ENCODE measurements around the gene SAMD4B. TPM values are rescaled to one million over a fixed set of nuclear protein-coding genes. Genes with fewer than 3 reads are reported as not detected.

Gene SAMD4B
- total and polyA plus RNA-seq, 9 of the 15 experiments (the other 6 are each of a cell fraction or from before 2014, with no cell fraction given) = 3.4 to 90.5 (median 38.0) TPM

- TF ChIP-seq CTCFL (IDR thresholded peaks at IDR 0.05; ENCODE audit: borderline replicate concordance, insufficient read depth, low read depth, low read length, poor library complexity, severe bottlenecking) (no peak), ZBTB9 (CRISPR knock-in tag; IDR thresholded peaks at IDR 0.05) (peak; percentile 53; the same call in 1 of the 2 replicates), ASH1L (IDR thresholded peaks at IDR 0.05; ENCODE audit: borderline replicate concordance, low read depth, partially characterized antibody) (peak; percentile 44), ELF1 (tag; IDR thresholded peaks at IDR 0.05) (peak; percentile 68), LEF1 (IDR thresholded peaks at IDR 0.05) (no peak), TAF9B (IDR thresholded peaks at IDR 0.05; ENCODE audit: partially characterized antibody) (no peak), NR2C2 (CRISPR knock-in tag; IDR thresholded peaks at IDR 0.05) (no peak), NR2C2 (tag; IDR thresholded peaks at IDR 0.05) (peak; percentile 71), HNRNPK (IDR thresholded peaks at IDR 0.05; ENCODE audit: low read depth, low read length, poor library complexity, severe bottlenecking) (peak; percentile 59), POLR2G (IDR thresholded peaks at IDR 0.05; ENCODE audit: low read depth, low read length) (peak; percentile 86), SMAD3 (CRISPR knock-in tag; conservative IDR thresholded peaks at IDR 0.05) (no peak), ZNF518B (CRISPR knock-in tag; IDR thresholded peaks at IDR 0.05) (no peak), TRIM28 (IDR thresholded peaks at IDR 0.05) (no peak), HNRNPLL (IDR thresholded peaks at IDR 0.05; ENCODE audit: low read depth, low read length, poor library complexity, severe bottlenecking) (no peak), HLTF (IDR thresholded peaks at IDR 0.05) (peak; percentile 97), RBM15 (IDR thresholded peaks at IDR 0.05; ENCODE audit: insufficient read depth, low read length) (no peak), HINFP (tag; conservative IDR thresholded peaks at IDR 0.05; ENCODE audit: low read depth) (no peak), HDAC8 (tag; IDR thresholded peaks at IDR 0.05) (no peak), LCOR (CRISPR knock-in tag; IDR thresholded peaks at IDR 0.05) (no peak)
Measured at GRCh38 chr19:39410017-39410830, 68.0 kb downstream of the SAMD4B start (continued).

All from K562 (cell line).